G401.6 (cell line): ENCODE results near the gene ASIP.

Experiments used
- FAIRE-seq: peaks from 2 replicates; lab custom pipeline; 2012; peaks lifted over from hg19 to GRCh38; lab: Jason Lieb, UNC

The ASIP gene

GRCh38 chr20:34312024-34312460 lies 70.8 kb downstream of the ASIP start:
- FAIRE-seq = no peak

- FAIRE-seq = peak; percentile 66
Measured at GRCh38 chr20:34312544-34313217, 71.5 kb downstream of the ASIP start.

- no peak for FAIRE-seq
Measured at GRCh38 chr20:34315236-34315635, 74.0 kb downstream of the ASIP start.

DNA sequence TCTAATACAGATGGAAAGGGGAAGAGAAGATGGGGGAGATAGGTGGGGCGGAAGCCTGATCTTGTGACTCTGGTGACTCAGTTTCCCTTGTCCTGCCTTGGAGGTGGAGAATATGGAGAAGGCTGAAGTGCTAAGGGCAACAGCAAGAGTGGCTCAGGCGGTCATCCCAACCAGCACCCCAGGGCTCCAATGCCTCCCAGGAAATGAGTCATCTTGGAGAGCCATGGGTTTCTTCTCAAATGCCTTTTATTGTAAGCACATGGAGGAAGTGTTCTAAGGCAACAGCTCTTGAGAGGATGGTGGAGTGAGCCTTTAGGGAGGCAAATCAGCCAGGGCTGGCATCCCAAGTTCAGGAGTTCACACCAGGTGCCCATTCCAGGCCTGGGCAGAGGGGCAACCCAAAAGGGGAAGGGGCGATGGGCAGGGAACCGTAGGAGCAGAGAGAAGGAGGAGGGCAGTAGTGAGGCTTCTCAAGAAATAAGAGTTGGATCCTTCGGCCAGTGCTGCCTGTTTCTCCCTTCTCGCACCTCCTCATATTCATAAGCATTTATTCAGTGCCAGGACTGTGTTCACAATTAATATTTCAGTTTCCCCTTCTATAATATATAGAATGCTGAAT lies 75.1 kb downstream of the ASIP start:
- no peak for FAIRE-seq
